ENCODE results near the gene ZC3H6.
"Not testable (repeated sequence)": the region's sequence is repeated elsewhere in the genome, so short reads cannot be mapped to it uniquely, and the experiment has no call there.

Gene ZC3H6

GRCh38 chr2:112277596-112278220 lies 2.3 kb downstream of the ZC3H6 start:
- no peak for DNase-seq (ENCODE audit: low spot score)

- not testable (repeated sequence) for DNase-seq (ENCODE audit: low spot score)
These were observed 6.7 kb downstream of the ZC3H6 start for GRCh38 chr2:112282066-112282465.

GRCh38 chr2:112283535-112283934 lies 8.1 kb downstream of the ZC3H6 start:
- DNase-seq (ENCODE audit: low spot score): not testable (repeated sequence)

GRCh38 chr2:112290088-112290487 lies 14.7 kb downstream of the ZC3H6 start:
- DNase-seq (ENCODE audit: low spot score): no peak

GRCh38 chr2:112290648-112291047 lies 15.3 kb downstream of the ZC3H6 start:
- DNase-seq (ENCODE audit: low spot score): no peak

GRCh38 chr2:112293636-112294401 lies 18.4 kb downstream of the ZC3H6 start:
- DNase-seq (ENCODE audit: low spot score): no peak

- no peak for DNase-seq (ENCODE audit: low spot score)
These were observed 20.1 kb downstream of the ZC3H6 start for GRCh38 chr2:112295407-112296078.

GRCh38 chr2:112296407-112296806 lies 21.0 kb downstream of the ZC3H6 start:
- no peak for DNase-seq (ENCODE audit: low spot score)

- no peak for DNase-seq (ENCODE audit: low spot score)
These were observed 25.8 kb downstream of the ZC3H6 start for GRCh38 chr2:112301171-112301584.

GRCh38 chr2:112301973-112302372 lies 26.6 kb downstream of the ZC3H6 start:
- no peak for DNase-seq (ENCODE audit: low spot score)

- DNase-seq (ENCODE audit: low spot score): no peak
These were observed 29.0 kb downstream of the ZC3H6 start for GRCh38 chr2:112304298-112304941.

GRCh38 chr2:112305132-112305531 lies 29.7 kb downstream of the ZC3H6 start:
- no peak for DNase-seq (ENCODE audit: low spot score)

GRCh38 chr2:112310906-112311305 lies 35.5 kb downstream of the ZC3H6 start:
- no peak for DNase-seq (ENCODE audit: low spot score)

GRCh38 chr2:112311932-112312331 lies 36.5 kb downstream of the ZC3H6 start:
- DNase-seq (ENCODE audit: low spot score): no peak

GRCh38 chr2:112312821-112313220 lies 37.4 kb downstream of the ZC3H6 start:
- DNase-seq (ENCODE audit: low spot score): no peak

- DNase-seq (ENCODE audit: low spot score): no peak
These were observed 39.5 kb downstream of the ZC3H6 start for GRCh38 chr2:112314856-112315255.

- DNase-seq (ENCODE audit: low spot score): no peak
These were observed 42.1 kb downstream of the ZC3H6 start for GRCh38 chr2:112317303-112318158.

- DNase-seq (ENCODE audit: low spot score): no peak
These were observed 43.1 kb downstream of the ZC3H6 start for GRCh38 chr2:112318515-112318914.

GRCh38 chr2:112321375-112322320 lies 46.3 kb downstream of the ZC3H6 start:
- no peak for DNase-seq (ENCODE audit: low spot score)

GRCh38 chr2:112322919-112323318 lies 47.5 kb downstream of the ZC3H6 start:
- DNase-seq (ENCODE audit: low spot score): no peak

Data from SK-N-DZ (cell line).